Activated CD4-positive, CD25-positive, alpha-beta regulatory T cell treated with anti-CD3 and anti-CD28 coated beads, Interleukin-2, amount 50 U/mL, for 16 hours (primary cell): ENCODE data around the gene FAM118B.

ENCODE experiments used
- DNase-seq: peaks from one replicate; pipeline ENCODE4 v3.0.0-alpha.2; 2020; ENCODE audit warnings: low read depth, low spot score

The FAM118B gene

DNA sequence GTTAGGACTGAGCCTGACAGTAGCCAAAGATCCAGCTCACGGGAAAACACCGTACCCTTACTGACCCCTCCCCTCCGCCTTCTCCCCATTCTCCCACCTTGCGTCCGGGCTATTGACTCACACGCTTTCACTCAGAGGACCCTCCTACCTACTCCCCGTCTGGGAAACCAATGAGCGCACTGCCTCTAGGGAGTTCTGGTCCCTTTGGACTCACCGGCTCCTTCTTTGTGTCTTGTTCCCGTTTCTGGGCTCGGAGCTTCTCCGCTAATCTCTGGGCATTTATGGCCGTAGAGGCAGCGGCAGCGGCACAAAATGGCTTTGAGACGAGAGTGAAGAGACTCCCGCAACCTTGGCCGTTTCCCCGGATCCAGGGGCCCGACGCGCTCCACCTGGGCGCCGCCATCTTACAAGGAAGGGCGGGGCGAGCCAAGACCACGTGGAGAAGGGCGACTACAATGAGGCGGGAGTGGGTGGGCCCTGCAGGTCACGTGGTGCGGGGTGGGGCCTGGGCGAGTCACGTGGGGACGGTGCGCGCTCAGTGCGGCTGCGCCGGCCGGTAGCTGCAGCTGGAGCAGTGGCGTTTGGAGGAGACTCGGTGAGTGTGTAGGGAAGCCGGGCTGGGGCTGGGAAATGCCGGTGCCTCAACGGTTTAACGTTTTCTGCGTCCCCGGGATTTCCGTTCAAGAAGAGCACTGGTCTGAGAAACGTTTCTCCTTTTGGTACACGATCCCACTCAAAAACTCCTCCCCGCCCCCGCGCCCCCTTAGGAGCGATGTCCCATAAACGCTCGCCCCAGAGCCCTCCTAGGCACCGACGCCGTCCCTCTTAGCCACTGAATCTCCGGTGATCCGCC lies at the start of gene FAM118B, which contains the start of gene RPUSD4:
Gene FAM118B (plus strand): TSS at position 547 of the 853 bp plus-strand sequence. CDS start 23,220 bp downstream, outside the sequence.
Gene RPUSD4 (minus strand): TSS at position 415 of the 853 bp plus-strand sequence. CDS start 12 bp downstream, at position 403.
- peak; percentile 97 for DNase-seq

DNA sequence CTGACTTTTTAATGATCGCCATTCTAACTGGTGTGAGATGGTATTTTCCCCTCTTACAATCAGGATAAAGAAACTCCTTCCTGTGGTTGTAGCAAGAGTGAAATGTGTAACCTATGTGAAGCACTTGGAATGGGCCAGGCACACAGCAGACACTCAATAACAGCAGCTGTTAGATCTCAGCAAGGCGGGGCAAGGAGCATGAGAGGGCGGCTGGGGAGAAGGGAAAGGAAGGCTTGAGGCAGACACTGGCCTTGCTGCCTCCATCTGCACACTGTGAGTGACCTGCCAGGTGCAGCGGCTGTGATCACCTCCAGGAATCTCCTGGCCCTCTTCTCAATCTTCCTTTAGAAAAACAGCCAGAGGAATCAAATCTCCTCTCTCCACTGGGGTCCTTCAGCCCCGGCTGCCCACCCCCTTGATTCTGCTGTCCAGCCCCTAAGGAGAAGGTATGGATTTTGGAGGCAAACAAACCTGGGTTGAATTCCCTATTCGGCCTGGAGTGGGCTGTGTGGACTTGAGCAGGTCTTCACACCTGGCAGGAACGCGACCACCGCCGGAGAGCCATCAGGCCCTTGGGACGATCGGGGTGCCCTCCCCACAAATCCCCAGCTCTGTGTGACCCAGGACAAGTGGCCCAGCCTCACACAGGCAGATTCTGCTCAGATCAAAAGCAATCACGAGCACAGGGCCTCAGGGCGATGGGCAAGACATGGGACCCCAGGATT lies 49.1 kb upstream of the FAM118B start:
- no peak for DNase-seq

- DNase-seq = no peak
Observed at GRCh38 chr11:126163074-126163700, 48.4 kb upstream of the FAM118B start.

GRCh38 chr11:126163779-126164178 lies 47.8 kb upstream of the FAM118B start:
- no peak for DNase-seq

GRCh38 chr11:126164781-126165180 lies 46.8 kb upstream of the FAM118B start:
- DNase-seq = no peak

- no peak for DNase-seq
Observed at GRCh38 chr11:126165311-126165720, 46.3 kb upstream of the FAM118B start.

GRCh38 chr11:126165757-126166156 lies 45.8 kb upstream of the FAM118B start:
- no peak for DNase-seq

GRCh38 chr11:126166413-126166812 lies 45.2 kb upstream of the FAM118B start:
- DNase-seq = no peak

GRCh38 chr11:126167488-126167887 lies 44.1 kb upstream of the FAM118B start:
- DNase-seq = no peak

DNA sequence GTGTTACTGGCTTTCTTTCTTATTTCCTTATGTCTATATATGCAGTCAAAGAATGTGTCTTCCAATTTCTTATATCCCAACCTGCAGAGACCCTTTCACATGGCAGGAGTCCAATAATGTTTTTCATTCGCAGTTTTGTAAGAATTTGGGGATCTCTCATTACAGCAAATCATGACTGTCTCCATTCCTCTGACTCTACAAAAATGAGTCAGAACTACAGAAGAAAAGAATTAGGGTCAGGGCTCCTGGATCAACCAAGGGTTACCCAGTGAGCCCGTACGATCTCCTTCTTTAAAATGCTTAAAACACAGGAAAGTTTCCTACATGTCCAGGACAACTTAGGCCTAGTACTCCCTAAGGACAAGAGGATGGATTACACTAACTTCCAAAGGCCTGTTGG lies 42.3 kb upstream of the FAM118B start:
- no peak for DNase-seq

DNA sequence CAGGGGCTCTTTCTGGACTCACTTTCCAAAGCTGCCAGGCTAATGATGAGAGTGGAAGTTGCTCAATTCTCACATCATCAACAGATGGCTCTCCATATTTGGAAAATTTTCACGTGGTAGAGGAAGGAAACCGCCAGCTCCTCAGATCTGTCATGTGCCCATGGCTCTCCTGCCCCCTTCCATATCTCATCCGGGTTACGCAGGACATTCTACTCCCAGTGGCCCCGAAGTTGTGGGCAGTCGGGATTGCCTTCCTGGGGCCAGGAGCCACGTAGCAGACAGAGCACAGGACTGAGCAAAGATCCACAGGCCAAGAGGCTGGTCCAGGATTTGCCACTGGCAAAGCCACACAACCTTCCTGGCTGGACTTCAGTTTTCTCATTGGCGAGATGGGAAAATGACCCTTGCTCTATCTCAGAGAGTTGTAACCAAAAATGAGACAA lies 39.0 kb upstream of the FAM118B start:
- DNase-seq = no peak

DNA sequence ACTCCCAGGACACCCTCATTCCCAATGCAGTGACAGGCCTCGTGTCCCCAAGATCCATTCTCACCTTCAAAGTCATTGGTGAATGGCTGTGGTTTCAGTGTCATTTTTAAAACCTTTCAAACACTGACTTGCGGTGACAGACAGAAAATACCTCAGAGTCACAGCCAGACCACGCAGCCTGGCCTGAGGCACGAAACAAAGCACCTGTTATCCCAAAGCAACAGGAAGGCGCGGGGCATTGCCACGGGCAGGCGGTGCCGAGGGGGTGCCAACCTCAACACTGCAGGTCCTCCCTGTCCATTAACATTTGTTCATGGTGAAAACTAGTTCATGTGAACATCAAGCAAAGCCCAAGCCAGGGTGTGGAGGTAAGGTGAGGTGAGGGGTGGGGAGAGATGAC lies 38.3 kb upstream of the FAM118B start:
- no peak for DNase-seq

GRCh38 chr11:126174816-126175215 lies 36.8 kb upstream of the FAM118B start:
- no peak for DNase-seq

- no peak for DNase-seq
Observed at GRCh38 chr11:126175393-126175792, 36.2 kb upstream of the FAM118B start.

DNA sequence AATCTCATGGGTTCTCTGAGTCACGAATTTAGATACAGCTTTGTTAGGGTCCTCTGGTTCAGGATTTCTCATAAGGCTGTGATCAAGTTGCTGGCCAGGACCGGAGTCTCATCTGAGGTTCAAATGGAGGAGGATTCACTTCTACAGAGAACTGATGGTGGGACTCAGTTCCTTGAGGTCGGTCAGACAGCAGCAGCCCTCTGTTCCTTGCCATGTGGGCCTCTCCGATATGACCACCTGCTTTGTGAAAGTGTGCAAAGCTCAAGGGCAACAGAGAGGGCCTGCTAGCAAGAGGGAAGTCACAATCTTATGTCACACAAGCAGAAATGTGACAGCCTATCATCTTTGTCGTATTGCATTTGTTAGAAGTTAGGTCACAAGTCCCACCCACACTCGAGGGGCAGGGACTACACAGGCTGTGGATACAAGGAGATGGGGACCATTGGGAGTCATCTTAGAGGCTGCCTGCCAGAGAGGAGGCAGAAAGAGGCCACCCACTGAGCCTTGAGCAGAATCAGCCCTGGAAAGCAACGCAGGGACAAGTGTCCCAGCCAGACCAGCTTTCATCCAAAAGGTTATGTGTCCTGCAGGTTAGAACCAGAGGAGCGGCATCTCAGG lies 34.6 kb upstream of the FAM118B start:
- no peak for DNase-seq

- no peak for DNase-seq
Observed at GRCh38 chr11:126181939-126182730, 29.4 kb upstream of the FAM118B start.

DNA sequence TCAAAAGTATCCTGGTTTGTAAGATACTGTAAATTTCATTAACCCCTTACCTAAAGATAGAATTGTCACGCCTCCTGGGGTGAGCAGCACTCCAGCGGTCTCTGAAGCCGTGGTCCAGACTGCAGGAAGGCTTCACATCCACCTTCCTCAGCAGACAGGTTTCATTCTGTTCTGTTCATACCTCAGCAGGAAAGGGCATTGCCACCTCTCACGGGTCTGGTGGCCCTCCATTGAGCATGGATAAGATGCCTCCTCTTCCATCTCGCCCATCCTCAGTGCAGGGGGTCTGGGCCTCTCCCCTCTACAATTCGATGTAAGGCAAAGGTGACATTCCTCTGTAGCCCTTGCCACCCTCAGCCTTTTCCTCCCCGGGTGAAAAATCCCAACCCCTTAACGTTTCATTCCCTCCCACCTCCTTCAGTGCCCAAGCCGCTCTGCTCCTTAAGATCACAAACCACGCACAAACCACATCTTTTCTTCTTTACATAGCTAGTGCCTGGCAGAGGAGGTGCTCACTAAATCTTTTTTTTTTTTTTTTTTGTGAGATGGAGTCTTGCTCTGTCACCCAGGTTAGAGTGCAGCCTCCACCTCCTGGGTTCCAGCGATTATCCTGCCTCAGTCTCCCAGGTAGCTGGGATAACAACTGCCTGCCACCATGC lies 28.7 kb upstream of the FAM118B start:
- DNase-seq = no peak

- DNase-seq = no peak
Observed at GRCh38 chr11:126185259-126186024, 26.1 kb upstream of the FAM118B start.

- no peak for DNase-seq
Observed at GRCh38 chr11:126186025-126186698, 25.4 kb upstream of the FAM118B start.
